Neural cell (in vitro differentiated cells): ENCODE measurements around the gene DNAAF9. TPM values are rescaled to one million over a fixed set of nuclear protein-coding genes. Genes with fewer than 3 reads are reported as not detected.

Experiments
- H2AFZ ChIP-seq: fragments of 200-600, 300-800 bp; sonication (generic), shearing (Covaris generic); 2 replicates; pipeline ENCODE4 v1.6.0; 2014; ENCODE audit warnings: low read depth, mild to moderate bottlenecking, antibody characterized with exemption, low read length, moderate library complexity
- H3F3A ChIP-seq: fragments of 200-600 bp; shearing (Covaris generic); 2 replicates; pipeline ENCODE4 v1.6.1; 2016; ENCODE audit warnings: mild to moderate bottlenecking, moderate library complexity, mixed read lengths, antibody characterized with exemption, low read length; ENCODE audit not compliant: insufficient read depth, poor library complexity, severe bottlenecking
- H3K27ac ChIP-seq: fragments of 200-600, 300-800 bp; sonication (generic), shearing (Covaris generic); 2 replicates; pipeline ENCODE4 v1.5.1; 2014; ENCODE audit warnings: mild to moderate bottlenecking, low read length, moderate library complexity
- H3K27me3 ChIP-seq: fragments of 300-800, 200-600 bp; sonication (generic), shearing (Covaris generic); 2 replicates; pipeline ENCODE4 v1.6.0; 2014; ENCODE audit warnings: mild to moderate bottlenecking, low read depth, low read length, moderate library complexity; ENCODE audit not compliant: insufficient read depth
- H3K36me3 ChIP-seq: fragments of 300-800, 200-600 bp; sonication (generic), shearing (Covaris generic); 2 replicates; pipeline ENCODE4 v1.5.1; 2014; ENCODE audit warnings: mild to moderate bottlenecking, antibody characterized with exemption, low read length, moderate library complexity; ENCODE audit not compliant: insufficient read depth
- H3K4me2 ChIP-seq: fragments of 300-800, 200-600 bp; sonication (generic), shearing (Covaris generic); 2 replicates; pipeline ENCODE4 v1.6.0; 2014; ENCODE audit warnings: mild to moderate bottlenecking, low read length
- H3K4me3 ChIP-seq: fragments of 300-800, 200-600 bp; sonication (generic), shearing (Covaris generic); 2 replicates; pipeline ENCODE4 v1.5.1; 2014; ENCODE audit warnings: mild to moderate bottlenecking, low read length, moderate library complexity
- H3K79me2 ChIP-seq: fragments of 200-600 bp; shearing (Covaris generic); replicated peaks from 2 replicates; pipeline ENCODE4 v1.6.0; 2014; ENCODE audit warnings: mild to moderate bottlenecking, low read length, moderate library complexity; ENCODE audit not compliant: insufficient read depth
- H3K9ac ChIP-seq: fragments of 300-800, 200-600 bp; sonication (generic), shearing (Covaris generic); 2 replicates; pipeline ENCODE4 v1.6.1; 2016; ENCODE audit warnings: mild to moderate bottlenecking, low read length, mixed read lengths
- H3K9me2 ChIP-seq: fragments of 200-600 bp; shearing (Covaris generic); 2 replicates; pipeline ENCODE4 v1.6.1; 2016; ENCODE audit warnings: mild to moderate bottlenecking, low read length, mixed read lengths; ENCODE audit not compliant: insufficient read depth
- H3K9me3 ChIP-seq: fragments of 200-600, 300-800 bp; sonication (generic), shearing (Covaris generic); 2 replicates; pipeline ENCODE4 v1.6.1; 2016; ENCODE audit warnings: mild to moderate bottlenecking, mixed run types, low read length, moderate library complexity, mixed read lengths
- H4K20me1 ChIP-seq: fragments of 200-600 bp; shearing (Covaris generic); 2 replicates; pipeline ENCODE4 v1.6.1; 2016; ENCODE audit warnings: mild to moderate bottlenecking, mixed run types; ENCODE audit not compliant: insufficient read depth
- CTCF ChIP-seq: fragments of 450-650 bp; IDR thresholded peaks from 2 replicates; pipeline ENCODE4 v1.5.1; 2014; ENCODE audit warnings: antibody characterized with exemption, mild to moderate bottlenecking, moderate library complexity; ENCODE audit not compliant: poor library complexity, severe bottlenecking
- EP300 ChIP-seq: fragments of 450-650 bp; conservative IDR thresholded peaks from 2 replicates; pipeline ENCODE4 v1.6.1; 2014; ENCODE audit warnings: antibody characterized with exemption, mild to moderate bottlenecking, moderate library complexity; ENCODE audit not compliant: poor library complexity, severe bottlenecking
- EZH2 ChIP-seq: fragments of 200-600, 300-800 bp; shearing (Covaris generic), sonication (generic); IDR thresholded peaks from 2 replicates; pipeline ENCODE4 v1.6.1; 2014; ENCODE audit warnings: antibody characterized with exemption, low read length, borderline replicate concordance, mild to moderate bottlenecking; ENCODE audit not compliant: insufficient read depth, poor library complexity, severe bottlenecking
- MXI1 ChIP-seq: fragments of 450-650 bp; conservative IDR thresholded peaks from 2 replicates; pipeline ENCODE4 v1.6.1; 2014; ENCODE audit warnings: antibody characterized with exemption, mild to moderate bottlenecking; ENCODE audit not compliant: poor library complexity, severe bottlenecking
- POLR2AphosphoS5 ChIP-seq: IDR thresholded peaks from 2 replicates; pipeline ENCODE4 v1.6.1; 2012
- RAD21 ChIP-seq: fragments of 450-650 bp; conservative IDR thresholded peaks from 2 replicates; pipeline ENCODE4 v1.6.1; 2014; ENCODE audit warnings: antibody characterized with exemption, mild to moderate bottlenecking, moderate library complexity
- REST ChIP-seq: IDR thresholded peaks from 2 replicates; pipeline ENCODE4 v1.6.1; 2012; ENCODE audit warnings: borderline replicate concordance
- SMC3 ChIP-seq: fragments of 450-650 bp; conservative IDR thresholded peaks from 2 replicates; pipeline ENCODE4 v1.6.1; 2014; ENCODE audit warnings: antibody characterized with exemption, mild to moderate bottlenecking, moderate library complexity; ENCODE audit not compliant: poor library complexity
- TAF1 ChIP-seq: IDR thresholded peaks from 2 replicates; pipeline ENCODE4 v1.6.1; 2012; ENCODE audit warnings: low read depth
- polyA plus RNA-seq: library from polyadenylated mRNA; depleted of rRNA; stranded (reverse); fragments of >200 nt; gene quantifications from 2 replicates; pipeline ENCODE4 v1.2.3, GENCODE V29; 2014

DNAAF9 gene
- polyA plus RNA-seq, 1 donor from 2014 or later: 58.0 TPM

- Histone ChIP-seq H4K20me1 (no peaks in the 10 kb centered on the region), H2AFZ (no peak overlapping the region), H3K36me3 (no peaks in the 10 kb centered on the region), H3K27ac (no peak overlapping the region), H3K9me2 (no peaks in the 10 kb centered on the region), H3K9me3 (no peaks in the 10 kb centered on the region), H3K79me2 (no peaks in the 10 kb centered on the region), H3F3A (no peaks in the 10 kb centered on the region), H3K9ac (no peak overlapping the region), H3K27me3 (no peaks in the 10 kb centered on the region), H3K4me3 (no peak overlapping the region), H3K4me2 (no peak overlapping the region)
- TF ChIP-seq EP300 (no peak), MXI1 (no peak), SMC3 (no peak), EZH2 (no peak), RAD21 (no peak), POLR2AphosphoS5 (no peak), CTCF (no peak), TAF1 (no peak), REST (no peak)
Observed at GRCh38 chr20:3412600-3413392, 5.3 kb upstream of the DNAAF9 start.

- no peak overlapping the region for H3K9ac ChIP-seq
- no peak overlapping the region for H2AFZ ChIP-seq
- H3K4me2 ChIP-seq: no peak overlapping the region
- no peaks in the 10 kb centered on the region for H3K27me3 ChIP-seq
- H4K20me1 ChIP-seq: no peaks in the 10 kb centered on the region
- H3K9me3 ChIP-seq: no peaks in the 10 kb centered on the region
- TF ChIP-seq EP300: no peak
- TF ChIP-seq REST: no peak
- TF ChIP-seq RAD21: no peak
- no peak overlapping the region for H3K27ac ChIP-seq
- H3K4me3 ChIP-seq: no peak overlapping the region
- H3F3A ChIP-seq: no peaks in the 10 kb centered on the region
- no peaks in the 10 kb centered on the region for H3K9me2 ChIP-seq
- peaks cover 18% of the 10 kb centered on the region for H3K79me2 ChIP-seq
- no peaks in the 10 kb centered on the region for H3K36me3 ChIP-seq
Observed at GRCh38 chr20:3410464-3410863, 3.0 kb upstream of the DNAAF9 start.
